ENCODE measurements around the gene KLHL40. TPM values are rescaled to one million over a fixed set of nuclear protein-coding genes. Genes with fewer than 3 reads are reported as not detected.

The KLHL40 gene
- total and polyA plus RNA-seq, 8 donors = 0.12 TPM; not detected in 7

- FAIRE-seq = no peak
- intact Hi-C loops (cut with DNase I) = no loop called here
- WGBS, 2 donors = 76 to 80% methylated on average over 3 of the region's 3 CpGs
Observed at GRCh38 chr3:42728668-42729364, 43.5 kb downstream of the KLHL40 start.

GRCh38 chr3:42729404-42730145 lies 44.2 kb downstream of the KLHL40 start:
- 59 to 61% methylated on average over 6 of the region's 6 CpGs for WGBS, 2 donors
- TF ChIP-seq, protein P1, sequence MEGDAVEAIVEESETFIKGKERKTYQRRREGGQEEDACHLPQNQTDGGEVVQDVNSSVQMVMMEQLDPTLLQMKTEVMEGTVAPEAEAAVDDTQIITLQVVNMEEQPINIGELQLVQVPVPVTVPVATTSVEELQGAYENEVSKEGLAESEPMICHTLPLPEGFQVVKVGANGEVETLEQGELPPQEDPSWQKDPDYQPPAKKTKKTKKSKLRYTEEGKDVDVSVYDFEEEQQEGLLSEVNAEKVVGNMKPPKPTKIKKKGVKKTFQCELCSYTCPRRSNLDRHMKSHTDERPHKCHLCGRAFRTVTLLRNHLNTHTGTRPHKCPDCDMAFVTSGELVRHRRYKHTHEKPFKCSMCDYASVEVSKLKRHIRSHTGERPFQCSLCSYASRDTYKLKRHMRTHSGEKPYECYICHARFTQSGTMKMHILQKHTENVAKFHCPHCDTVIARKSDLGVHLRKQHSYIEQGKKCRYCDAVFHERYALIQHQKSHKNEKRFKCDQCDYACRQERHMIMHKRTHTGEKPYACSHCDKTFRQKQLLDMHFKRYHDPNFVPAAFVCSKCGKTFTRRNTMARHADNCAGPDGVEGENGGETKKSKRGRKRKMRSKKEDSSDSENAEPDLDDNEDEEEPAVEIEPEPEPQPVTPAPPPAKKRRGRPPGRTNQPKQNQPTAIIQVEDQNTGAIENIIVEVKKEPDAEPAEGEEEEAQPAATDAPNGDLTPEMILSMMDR (IDR thresholded peaks at IDR 0.05) = no peak
- Histone ChIP-seq H3K4me3 (no peak overlapping the region), H3K36me3 (no peaks in the 10 kb centered on the region), H3K9me3 (no peaks in the 10 kb centered on the region), H3K27me3 (no peaks in the 10 kb centered on the region), H3K27ac (no peak overlapping the region), H3K4me1 (no peaks in the 10 kb centered on the region)
- intact Hi-C loops (cut with DNase I) = no loop called here
- peak in 1 of 4 donors; percentile 11 for ATAC-seq
- no peak for FAIRE-seq
- DNase-seq = peak in 1 of 6 donors; percentile 4

More at GRCh38 chr3:42728668-42729364, 43.5 kb downstream of the KLHL40 start:
- H3K27ac ChIP-seq = no peak overlapping the region
- ATAC-seq (no peak), DNase-seq (no peak)
- H3K27me3 ChIP-seq = no peaks in the 10 kb centered on the region
- TF ChIP-seq, protein P1 (IDR thresholded peaks at IDR 0.05) = no peak
- no peaks in the 10 kb centered on the region for H3K36me3 ChIP-seq
- H3K4me1 ChIP-seq = no peaks in the 10 kb centered on the region
- H3K9me3 ChIP-seq = no peaks in the 10 kb centered on the region
- no peak overlapping the region for H3K4me3 ChIP-seq

- H3K9me3 ChIP-seq = no peaks in the 10 kb centered on the region
- H3K36me3 ChIP-seq = no peaks in the 10 kb centered on the region
- ATAC-seq (no peak), DNase-seq (no peak), FAIRE-seq (no peak)
- H3K27ac ChIP-seq = no peak overlapping the region
- H3K4me1 ChIP-seq = no peaks in the 10 kb centered on the region
- 80 to 87% methylated on average over 11 of the region's 11 CpGs for WGBS, 2 donors
- H3K4me3 ChIP-seq = no peak overlapping the region
- intact Hi-C loops (cut with DNase I) = no loop called here
- H3K27me3 ChIP-seq = no peaks in the 10 kb centered on the region
- TF ChIP-seq, protein P1 (IDR thresholded peaks at IDR 0.05) = no peak
Observed at GRCh38 chr3:42730294-42730693, 45.0 kb downstream of the KLHL40 start.

DNA sequence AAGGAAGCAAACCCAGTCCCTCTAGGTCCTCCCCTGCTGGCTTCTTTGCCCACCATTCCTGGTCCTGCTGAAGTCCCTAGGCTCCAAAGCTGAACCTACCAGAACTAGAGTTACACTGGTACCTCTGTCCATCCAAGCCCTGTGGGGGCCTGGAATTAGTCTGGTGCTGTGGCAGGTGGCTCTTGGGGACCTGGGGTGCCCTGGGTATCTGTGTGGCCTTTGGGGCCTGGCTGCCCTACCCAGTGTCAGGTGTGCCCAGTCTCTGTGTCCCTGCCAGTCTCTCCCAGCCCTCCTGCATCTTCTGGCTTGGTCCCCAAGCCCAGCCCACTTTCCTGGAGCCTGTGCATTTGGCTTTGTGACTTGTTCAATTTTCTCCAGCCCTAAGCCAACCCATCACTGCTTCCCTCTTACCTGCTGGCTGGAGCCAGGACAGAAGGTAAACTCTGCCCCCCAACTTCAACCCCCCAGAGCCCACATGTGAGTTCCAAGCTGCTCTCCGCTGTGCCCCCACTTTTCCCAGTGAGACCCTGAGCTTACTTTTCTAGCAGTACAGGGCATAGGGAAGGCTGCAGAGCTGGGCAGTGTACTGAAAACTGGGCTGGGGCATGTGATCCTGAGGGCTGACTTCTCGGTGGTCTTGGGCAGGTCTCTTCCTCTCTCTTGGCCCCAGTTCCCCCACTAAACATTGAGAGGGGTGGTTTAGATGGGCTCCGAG lies 45.5 kb downstream of the KLHL40 start:
- TF ChIP-seq, protein P1 (IDR thresholded peaks at IDR 0.05) = no peak
- no peak for FAIRE-seq
- DNase-seq = no peak
- Histone ChIP-seq H3K27me3 (no peaks in the 10 kb centered on the region), H3K4me3 (no peak overlapping the region), H3K9me3 (no peaks in the 10 kb centered on the region), H3K4me1 (no peaks in the 10 kb centered on the region), H3K36me3 (no peaks in the 10 kb centered on the region), H3K27ac (no peak overlapping the region)
- intact Hi-C loops (cut with DNase I) = no loop called here
- WGBS, 2 donors = 80 to 87% methylated on average over 3 of the region's 3 CpGs
- no peak for ATAC-seq

Measured in pancreas (tissue), 10 donors.